Measurements from ENCODE around the gene GLRX3.

DNA sequence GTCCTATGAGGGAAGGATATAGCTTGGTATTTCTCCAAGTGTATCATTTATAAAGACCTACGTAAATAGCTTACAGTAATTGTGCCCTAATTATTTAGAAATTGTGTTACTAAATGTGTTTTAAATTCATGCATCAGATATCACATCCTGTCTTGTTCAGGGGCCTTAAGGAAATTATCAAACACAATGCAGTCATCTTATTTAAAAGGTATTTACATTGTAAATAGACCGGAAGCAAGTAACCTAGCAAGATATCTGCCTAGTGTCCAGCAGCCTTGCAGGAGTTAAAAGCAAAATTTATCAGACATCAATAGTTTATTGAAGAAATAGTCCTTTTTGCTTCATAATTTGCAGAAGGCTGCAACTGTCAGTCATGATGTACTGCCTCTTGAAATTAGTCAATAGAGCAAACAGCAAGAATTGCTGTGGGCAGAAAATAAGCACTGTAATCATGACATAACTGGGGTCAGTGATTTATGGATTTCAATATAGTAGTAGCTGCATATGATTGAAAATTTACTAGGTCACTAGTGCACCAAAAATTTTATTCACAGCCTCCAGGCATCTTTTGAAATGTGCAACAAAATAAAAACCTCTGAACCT, 23.1 kb downstream of the GLRX3 start:
- TF ChIP-seq POLR2A (IDR thresholded peaks at IDR 0.05) (no peak), EP300 (IDR thresholded peaks at IDR 0.05) (no peak)
- TF ChIP-seq, protein P1, sequence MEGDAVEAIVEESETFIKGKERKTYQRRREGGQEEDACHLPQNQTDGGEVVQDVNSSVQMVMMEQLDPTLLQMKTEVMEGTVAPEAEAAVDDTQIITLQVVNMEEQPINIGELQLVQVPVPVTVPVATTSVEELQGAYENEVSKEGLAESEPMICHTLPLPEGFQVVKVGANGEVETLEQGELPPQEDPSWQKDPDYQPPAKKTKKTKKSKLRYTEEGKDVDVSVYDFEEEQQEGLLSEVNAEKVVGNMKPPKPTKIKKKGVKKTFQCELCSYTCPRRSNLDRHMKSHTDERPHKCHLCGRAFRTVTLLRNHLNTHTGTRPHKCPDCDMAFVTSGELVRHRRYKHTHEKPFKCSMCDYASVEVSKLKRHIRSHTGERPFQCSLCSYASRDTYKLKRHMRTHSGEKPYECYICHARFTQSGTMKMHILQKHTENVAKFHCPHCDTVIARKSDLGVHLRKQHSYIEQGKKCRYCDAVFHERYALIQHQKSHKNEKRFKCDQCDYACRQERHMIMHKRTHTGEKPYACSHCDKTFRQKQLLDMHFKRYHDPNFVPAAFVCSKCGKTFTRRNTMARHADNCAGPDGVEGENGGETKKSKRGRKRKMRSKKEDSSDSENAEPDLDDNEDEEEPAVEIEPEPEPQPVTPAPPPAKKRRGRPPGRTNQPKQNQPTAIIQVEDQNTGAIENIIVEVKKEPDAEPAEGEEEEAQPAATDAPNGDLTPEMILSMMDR (IDR thresholded peaks at IDR 0.05), result no peak

All from tibial nerve (tissue), 4 donors.